ENCODE results near the gene SMTN. TPM values are rescaled to one million over a fixed set of nuclear protein-coding genes. Genes with fewer than 3 reads are reported as not detected.

The SMTN gene
- total RNA-seq, 1 donor from 2014 or later = 40.8 TPM

DNA sequence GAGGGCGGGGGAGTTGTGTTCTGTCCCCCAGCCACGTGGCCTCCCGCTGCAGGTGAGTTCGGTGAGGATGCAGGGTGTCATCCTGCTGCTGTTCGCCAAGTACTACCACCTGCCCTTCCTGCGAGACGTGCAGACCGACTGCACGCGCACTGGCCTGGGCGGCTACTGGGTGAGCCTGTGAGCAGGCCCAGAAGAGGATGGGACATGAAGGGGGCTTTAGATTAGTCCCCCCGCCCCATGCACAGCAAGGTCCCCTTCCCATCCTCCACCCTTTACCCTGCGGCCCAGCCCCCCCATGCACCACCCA is 45.7 kb downstream of the SMTN start:
- Mint-ChIP-seq H3K27me3 (no peaks in the 10 kb centered on the region), H3K4me3 (ENCODE audit: low read depth) (no peak overlapping the region), H3K9me3 (ENCODE audit: low read depth) (no peaks in the 10 kb centered on the region), H3K36me3 (ENCODE audit: insufficient read depth) (no peaks in the 10 kb centered on the region), H3K4me1 (ENCODE audit: low read depth) (peaks cover 8% of the 10 kb centered on the region), H3K27ac (no peak overlapping the region)
- no peak for DNase-seq (ENCODE audit: low spot score, unreplicated experiment)
- TF ChIP-seq, protein P1, sequence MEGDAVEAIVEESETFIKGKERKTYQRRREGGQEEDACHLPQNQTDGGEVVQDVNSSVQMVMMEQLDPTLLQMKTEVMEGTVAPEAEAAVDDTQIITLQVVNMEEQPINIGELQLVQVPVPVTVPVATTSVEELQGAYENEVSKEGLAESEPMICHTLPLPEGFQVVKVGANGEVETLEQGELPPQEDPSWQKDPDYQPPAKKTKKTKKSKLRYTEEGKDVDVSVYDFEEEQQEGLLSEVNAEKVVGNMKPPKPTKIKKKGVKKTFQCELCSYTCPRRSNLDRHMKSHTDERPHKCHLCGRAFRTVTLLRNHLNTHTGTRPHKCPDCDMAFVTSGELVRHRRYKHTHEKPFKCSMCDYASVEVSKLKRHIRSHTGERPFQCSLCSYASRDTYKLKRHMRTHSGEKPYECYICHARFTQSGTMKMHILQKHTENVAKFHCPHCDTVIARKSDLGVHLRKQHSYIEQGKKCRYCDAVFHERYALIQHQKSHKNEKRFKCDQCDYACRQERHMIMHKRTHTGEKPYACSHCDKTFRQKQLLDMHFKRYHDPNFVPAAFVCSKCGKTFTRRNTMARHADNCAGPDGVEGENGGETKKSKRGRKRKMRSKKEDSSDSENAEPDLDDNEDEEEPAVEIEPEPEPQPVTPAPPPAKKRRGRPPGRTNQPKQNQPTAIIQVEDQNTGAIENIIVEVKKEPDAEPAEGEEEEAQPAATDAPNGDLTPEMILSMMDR (IDR thresholded peaks at IDR 0.05; ENCODE audit: unreplicated experiment) = no peak

DNA sequence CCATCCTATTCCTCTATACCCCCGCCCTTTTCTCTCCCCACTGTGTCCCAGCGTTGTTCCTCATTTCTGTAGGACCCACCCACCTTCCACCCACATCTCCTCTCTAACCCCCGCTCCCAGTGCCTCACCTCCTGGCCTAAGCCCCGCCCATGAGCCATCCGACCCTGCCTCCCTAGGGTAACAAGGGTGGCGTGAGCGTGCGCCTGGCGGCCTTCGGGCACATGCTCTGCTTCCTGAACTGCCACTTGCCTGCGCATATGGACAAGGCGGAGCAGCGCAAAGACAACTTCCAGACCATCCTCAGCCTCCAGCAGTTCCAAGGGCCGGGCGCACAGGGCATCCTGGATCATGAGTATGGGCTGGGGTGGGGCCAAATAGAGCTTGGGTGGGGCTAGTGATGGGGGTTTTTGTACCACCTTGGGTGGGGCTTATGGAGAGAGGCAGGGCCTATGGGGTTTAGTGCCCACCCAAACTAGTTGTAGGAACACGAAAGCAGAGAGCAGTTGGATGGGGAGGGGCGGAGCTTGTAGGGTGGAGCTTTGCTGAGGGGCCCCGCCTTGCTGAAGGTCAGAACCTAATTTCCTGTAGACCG is 46.2 kb downstream of the SMTN start:
- Mint-ChIP-seq H3K36me3 (ENCODE audit: insufficient read depth) (no peaks in the 10 kb centered on the region), H3K27ac (no peak overlapping the region), H3K4me1 (ENCODE audit: low read depth) (peaks cover 6% of the 10 kb centered on the region), H3K27me3 (no peaks in the 10 kb centered on the region), H3K9me3 (ENCODE audit: low read depth) (no peaks in the 10 kb centered on the region), H3K4me3 (ENCODE audit: low read depth) (no peak overlapping the region)
- DNase-seq (ENCODE audit: low spot score, unreplicated experiment) = no peak
- TF ChIP-seq, protein P1 (IDR thresholded peaks at IDR 0.05; ENCODE audit: unreplicated experiment) = no peak

DNA sequence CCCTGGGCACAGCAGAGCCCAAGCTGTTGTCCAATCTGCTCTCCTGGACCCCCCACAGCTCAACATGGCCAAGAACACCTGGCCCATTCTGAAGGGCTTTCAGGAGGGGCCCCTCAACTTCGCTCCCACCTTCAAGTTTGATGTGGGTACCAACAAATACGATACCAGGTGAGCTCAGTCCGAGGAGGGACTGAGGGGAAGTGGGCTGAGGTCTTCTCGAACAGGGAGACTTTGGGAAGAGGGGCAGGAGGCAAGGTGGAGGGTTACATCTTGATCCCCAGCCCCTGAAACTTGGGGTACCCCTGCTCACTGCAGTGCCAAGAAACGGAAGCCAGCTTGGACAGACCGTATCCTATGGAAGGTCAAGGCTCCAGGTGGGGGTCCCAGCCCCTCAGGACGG is 47.0 kb downstream of the SMTN start:
- no peaks in the 10 kb centered on the region for H3K36me3 Mint-ChIP-seq (ENCODE audit: insufficient read depth)
- H3K4me1 Mint-ChIP-seq (ENCODE audit: low read depth) = peaks cover 5% of the 10 kb centered on the region
- no peak overlapping the region for H3K4me3 Mint-ChIP-seq (ENCODE audit: low read depth)
- no peaks in the 10 kb centered on the region for H3K9me3 Mint-ChIP-seq (ENCODE audit: low read depth)
- H3K27me3 Mint-ChIP-seq = no peaks in the 10 kb centered on the region
- TF ChIP-seq, protein P1 (IDR thresholded peaks at IDR 0.05; ENCODE audit: unreplicated experiment) = no peak
- no peak overlapping the region for H3K27ac Mint-ChIP-seq
- no peak for DNase-seq (ENCODE audit: low spot score, unreplicated experiment)

DNA sequence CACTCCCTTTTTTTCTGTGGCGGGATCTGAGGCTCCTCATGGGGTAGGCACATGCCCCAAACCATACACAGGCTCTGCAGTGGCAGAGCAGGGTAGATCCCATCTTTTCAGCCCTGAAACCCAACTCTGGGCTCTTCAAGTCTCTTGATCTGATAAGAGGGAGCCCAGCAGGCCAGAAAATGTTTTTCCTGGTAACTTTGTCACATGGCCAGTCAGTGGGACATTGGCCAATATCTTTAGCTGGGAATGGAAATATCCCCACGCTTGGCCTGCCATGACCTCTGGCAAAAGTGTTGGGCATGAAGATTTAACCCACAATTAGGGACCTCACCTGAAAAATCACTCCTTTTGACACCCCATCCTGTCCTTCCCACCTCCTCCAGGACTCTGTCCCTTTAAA is 49.8 kb downstream of the SMTN start:
- no peaks in the 10 kb centered on the region for H3K36me3 Mint-ChIP-seq (ENCODE audit: insufficient read depth)
- H3K27ac Mint-ChIP-seq = no peak overlapping the region
- no peaks in the 10 kb centered on the region for H3K27me3 Mint-ChIP-seq
- TF ChIP-seq, protein P1 (IDR thresholded peaks at IDR 0.05; ENCODE audit: unreplicated experiment) = no peak
- H3K9me3 Mint-ChIP-seq (ENCODE audit: low read depth) = no peaks in the 10 kb centered on the region
- H3K4me3 Mint-ChIP-seq (ENCODE audit: low read depth) = no peak overlapping the region
- H3K4me1 Mint-ChIP-seq (ENCODE audit: low read depth) = peaks cover 2% of the 10 kb centered on the region
- DNase-seq (ENCODE audit: low spot score, unreplicated experiment) = no peak

GRCh38 chr22:31133911-31134310 is 52.8 kb downstream of the SMTN start:
- Mint-ChIP-seq H3K4me3 (ENCODE audit: low read depth) (no peak overlapping the region), H3K27me3 (no peaks in the 10 kb centered on the region), H3K27ac (no peak overlapping the region), H3K4me1 (ENCODE audit: low read depth) (peaks cover 2% of the 10 kb centered on the region), H3K36me3 (ENCODE audit: insufficient read depth) (no peaks in the 10 kb centered on the region), H3K9me3 (ENCODE audit: low read depth) (no peaks in the 10 kb centered on the region)
- no peak for DNase-seq (ENCODE audit: low spot score, unreplicated experiment)
- TF ChIP-seq, protein P1 (IDR thresholded peaks at IDR 0.05; ENCODE audit: unreplicated experiment) = no peak
